Neuronal stem cell (in vitro differentiated cells): ENCODE data around the gene FCAMR.

Experiments used
- DNase-seq: peaks from one replicate; pipeline ENCODE4 v3.0.0-alpha.2; 2013; ENCODE audit warnings: low spot score
- H2AFZ ChIP-seq: one replicate; pipeline ENCODE4 v1.6.1; 2013; ENCODE audit warnings: mild to moderate bottlenecking, low read length, inconsistent platforms
- H2AK5ac ChIP-seq: 2 replicates; pipeline ENCODE4 v1.6.1; 2013; ENCODE audit warnings: low read depth, mild to moderate bottlenecking, inconsistent platforms, low read length, moderate library complexity, mixed read lengths
- H2BK120ac ChIP-seq: 2 replicates; pipeline ENCODE4 v1.6.1; 2013; ENCODE audit warnings: low read depth, mild to moderate bottlenecking, inconsistent platforms, low read length, moderate library complexity, mixed read lengths
- H2BK12ac ChIP-seq: one replicate; pipeline ENCODE4 v1.6.1; 2013; ENCODE audit warnings: low read length, inconsistent platforms
- H2BK15ac ChIP-seq: 2 replicates; pipeline ENCODE4 v1.6.1; 2013; ENCODE audit warnings: mild to moderate bottlenecking, low read length, inconsistent platforms, mixed read lengths
- H2BK5ac ChIP-seq: one replicate; pipeline ENCODE4 v1.6.1; 2013; ENCODE audit warnings: inconsistent platforms, mild to moderate bottlenecking, low read length, moderate library complexity
- H3K14ac ChIP-seq: one replicate; pipeline ENCODE4 v1.6.1; 2013; ENCODE audit warnings: low read length, inconsistent platforms
- H3K18ac ChIP-seq: 2 replicates; pipeline ENCODE4 v1.6.1; 2013; ENCODE audit warnings: low read length, inconsistent platforms
- H3K23ac ChIP-seq: 2 replicates; pipeline ENCODE4 v1.6.1; 2013; ENCODE audit warnings: low read depth, mild to moderate bottlenecking, mixed read lengths, low read length, inconsistent platforms; ENCODE audit not compliant: poor library complexity
- H3K27ac ChIP-seq: replicated peaks from 3 replicates; pipeline ENCODE4 v1.5.1; 2013; ENCODE audit warnings: low read length, inconsistent platforms
- H3K27me3 ChIP-seq, 3 experiments: 2 replicates each; pipeline ENCODE4 v1.6.1; 2013; ENCODE audit warnings: low read length in 3 of 3, mild to moderate bottlenecking in 2 of 3, inconsistent platforms in 1 of 3, low read depth in 1 of 3, mixed read lengths in 1 of 3, moderate library complexity in 1 of 3; ENCODE audit not compliant: control insufficient read depth in 3 of 3, insufficient read depth in 3 of 3
- H3K36me3 ChIP-seq, 2 donors: replicated peaks in 1 of 2; 2 replicates each; pipeline ENCODE4 v1.6.1; 2013; ENCODE audit warnings: low read length in 2 of 2; ENCODE audit not compliant: control insufficient read depth in 2 of 2, insufficient read depth in 2 of 2
- H3K4ac ChIP-seq: 2 replicates; pipeline ENCODE4 v1.6.1; 2013; ENCODE audit warnings: inconsistent platforms, mild to moderate bottlenecking, low read length, moderate library complexity
- H3K4me1 ChIP-seq, 2 donors: 1 replicate in 1 of 2; 2 replicates in 1 of 2; pipeline ENCODE4 v1.6.1; 2013; ENCODE audit warnings: low read length in 2 of 2, low read depth in 1 of 2; ENCODE audit not compliant: control insufficient read depth in 2 of 2, insufficient read depth in 1 of 2
- H3K4me2 ChIP-seq: one replicate; pipeline ENCODE4 v1.6.1; 2013; ENCODE audit warnings: mild to moderate bottlenecking, low read length, inconsistent platforms; ENCODE audit not compliant: insufficient read depth, poor library complexity, severe bottlenecking
- H3K4me3 ChIP-seq, 2 donors: 2 replicates each; pipeline ENCODE4 v1.5.1; 2013; ENCODE audit warnings: low read length in 2 of 2, mild to moderate bottlenecking in 2 of 2, inconsistent platforms in 1 of 2, moderate library complexity in 1 of 2
- H3K79me1 ChIP-seq: one replicate; pipeline ENCODE4 v1.6.1; 2013; ENCODE audit warnings: low read depth, mild to moderate bottlenecking, inconsistent platforms, low read length, moderate library complexity
- H3K9ac ChIP-seq: one replicate; pipeline ENCODE4 v1.6.1; 2013; ENCODE audit warnings: mild to moderate bottlenecking, low read depth, low read length, inconsistent platforms; ENCODE audit not compliant: poor library complexity
- H3K9me3 ChIP-seq, 2 donors: replicated peaks in 1 of 2; 2 replicates each; pipeline versions ENCODE3 to v1.6.1; 2013; ENCODE audit warnings: low read length in 2 of 2, mild to moderate bottlenecking in 2 of 2, inconsistent platforms in 1 of 2, low read depth in 1 of 2, mixed read lengths in 1 of 2, moderate library complexity in 1 of 2; ENCODE audit not compliant: control insufficient read depth in 2 of 2, insufficient read depth in 1 of 2
- H4K8ac ChIP-seq: one replicate; pipeline ENCODE4 v1.6.1; 2013; ENCODE audit warnings: low read depth, mild to moderate bottlenecking, inconsistent platforms, low read length, moderate library complexity
- H4K91ac ChIP-seq: one replicate; pipeline ENCODE4 v1.6.1; 2013; ENCODE audit warnings: low read length, low read depth, mild to moderate bottlenecking, inconsistent platforms; ENCODE audit not compliant: poor library complexity
- WGBS, 2 donors: extraction: QIAGEN DNeasy Blood & Tissue Kit; methylation state at CpG; one replicate each; pipeline ENCODE4 v1.1.7; 2013; ENCODE audit warnings: missing lambda C conversion rate in 2 of 2, mixed read lengths in 1 of 2; ENCODE audit not compliant: insufficient read length in 2 of 2, insufficient replicate concordance in 1 of 2; ENCODE audit errors: extremely low coverage in 2 of 2; 5-methylcytosine and 5-hydroxymethylcytosine counted together

FCAMR gene

GRCh38 chr1:206951318-206952100, 18.8 kb downstream of the FCAMR start:
- no peak overlapping the region for H2BK120ac ChIP-seq
- H3K27me3 ChIP-seq = peaks cover 0 to 21% (median 0%) of the 10 kb centered on the region in 3 experiments
- H4K8ac ChIP-seq = no peak overlapping the region
- no peak overlapping the region for H2BK15ac ChIP-seq
- no peak overlapping the region for H3K4me2 ChIP-seq
- no peak overlapping the region for H3K14ac ChIP-seq
- no peaks in the 10 kb centered on the region for H3K79me1 ChIP-seq
- no peak overlapping the region for H3K27ac ChIP-seq
- H2BK5ac ChIP-seq = no peak overlapping the region
- H3K4me3 ChIP-seq = no peak overlapping the region
- H3K23ac ChIP-seq = no peak overlapping the region
- no peaks in the 10 kb centered on the region for H3K9me3 ChIP-seq
- no peak overlapping the region for H2BK12ac ChIP-seq
- no peak overlapping the region for H4K91ac ChIP-seq
- WGBS, 2 donors = no CpG with 5 or more reads among the region's 4 CpGs
- H3K36me3 ChIP-seq = no peaks in the 10 kb centered on the region
- no peak for DNase-seq
- no peak overlapping the region for H3K9ac ChIP-seq
- H2AK5ac ChIP-seq = no peak overlapping the region
- H3K18ac ChIP-seq = no peak overlapping the region
- peaks cover 3 to 6% of the 10 kb centered on the region in 2 donors for H3K4me1 ChIP-seq
- no peak overlapping the region for H2AFZ ChIP-seq
- H3K4ac ChIP-seq = no peak overlapping the region

GRCh38 chr1:206949641-206950040, 20.6 kb downstream of the FCAMR start:
- H3K4ac ChIP-seq = no peak overlapping the region
- H2BK12ac ChIP-seq = no peak overlapping the region
- no peaks in the 10 kb centered on the region for H3K36me3 ChIP-seq
- no peak overlapping the region for H4K8ac ChIP-seq
- H3K23ac ChIP-seq = no peak overlapping the region
- no peak overlapping the region for H3K14ac ChIP-seq
- no peak overlapping the region for H3K9ac ChIP-seq
- H2AK5ac ChIP-seq = no peak overlapping the region
- H3K18ac ChIP-seq = no peak overlapping the region
- no peak overlapping the region for H2BK120ac ChIP-seq
- no peak overlapping the region for H3K4me3 ChIP-seq
- H2AFZ ChIP-seq = no peak overlapping the region
- no peak overlapping the region for H2BK5ac ChIP-seq
- H3K4me1 ChIP-seq = no peaks in the 10 kb centered on the region
- peaks cover 0 to 16% (median 0%) of the 10 kb centered on the region in 3 experiments for H3K27me3 ChIP-seq
- no peak overlapping the region for H4K91ac ChIP-seq
- DNase-seq = no peak
- H3K4me2 ChIP-seq = no peak overlapping the region
- H2BK15ac ChIP-seq = no peak overlapping the region
- no peak overlapping the region for H3K27ac ChIP-seq
- no peaks in the 10 kb centered on the region for H3K79me1 ChIP-seq
- no peaks in the 10 kb centered on the region for H3K9me3 ChIP-seq
- no CpG with 5 or more reads among the region's 5 CpGs for WGBS, 2 donors

- H3K18ac ChIP-seq = no peak overlapping the region
- H2BK120ac ChIP-seq = no peak overlapping the region
- H3K4ac ChIP-seq = no peak overlapping the region
- no peak overlapping the region for H3K9ac ChIP-seq
- no peak overlapping the region for H3K23ac ChIP-seq
- no peak overlapping the region for H4K8ac ChIP-seq
- H2AK5ac ChIP-seq = no peak overlapping the region
- no peak overlapping the region for H3K14ac ChIP-seq
- no peak for DNase-seq
- no peak overlapping the region for H4K91ac ChIP-seq
- H3K27me3 ChIP-seq = peaks cover 0 to 14% (median 0%) of the 10 kb centered on the region in 3 experiments
- WGBS, 2 donors = no CpG with 5 or more reads among the region's 4 CpGs
- H3K27ac ChIP-seq = no peak overlapping the region
- H3K4me2 ChIP-seq = no peak overlapping the region
- H2BK5ac ChIP-seq = no peak overlapping the region
- no peak overlapping the region for H3K4me3 ChIP-seq
- no peak overlapping the region for H2BK12ac ChIP-seq
- H3K9me3 ChIP-seq = no peaks in the 10 kb centered on the region
- no peak overlapping the region for H2AFZ ChIP-seq
- no peaks in the 10 kb centered on the region for H3K4me1 ChIP-seq
- H3K79me1 ChIP-seq = no peaks in the 10 kb centered on the region
- no peak overlapping the region for H2BK15ac ChIP-seq
- H3K36me3 ChIP-seq = no peaks in the 10 kb centered on the region
Measured at GRCh38 chr1:206949208-206949607, 21.1 kb downstream of the FCAMR start.

GRCh38 chr1:206947255-206947654, 23.0 kb downstream of the FCAMR start:
- no peak overlapping the region for H3K4me3 ChIP-seq
- no peaks in the 10 kb centered on the region for H3K79me1 ChIP-seq
- H2BK5ac ChIP-seq = no peak overlapping the region
- no peak for DNase-seq
- H3K36me3 ChIP-seq = no peaks in the 10 kb centered on the region
- H4K91ac ChIP-seq = no peak overlapping the region
- no peak overlapping the region for H3K27ac ChIP-seq
- H4K8ac ChIP-seq = no peak overlapping the region
- no peak overlapping the region for H3K23ac ChIP-seq
- H3K9me3 ChIP-seq = peaks cover 0 to 2% of the 10 kb centered on the region in 2 donors
- no peak overlapping the region for H2BK15ac ChIP-seq
- H3K4me1 ChIP-seq = no peaks in the 10 kb centered on the region
- WGBS, 2 donors = no CpG with 5 or more reads among the region's 3 CpGs
- no peak overlapping the region for H3K4me2 ChIP-seq
- H3K9ac ChIP-seq = no peak overlapping the region
- H3K18ac ChIP-seq = no peak overlapping the region
- H2AFZ ChIP-seq = no peak overlapping the region
- no peak overlapping the region for H2BK12ac ChIP-seq
- no peak overlapping the region for H3K14ac ChIP-seq
- no peak overlapping the region for H3K4ac ChIP-seq
- peaks cover 0 to 17% (median 0%) of the 10 kb centered on the region in 3 experiments for H3K27me3 ChIP-seq
- H2BK120ac ChIP-seq = no peak overlapping the region
- H2AK5ac ChIP-seq = no peak overlapping the region
